Omental fat pad (tissue), 4 donors: ENCODE results near the gene CTTNBP2. TPM values are rescaled to one million over a fixed set of nuclear protein-coding genes. Genes with fewer than 3 reads are reported as not detected.

ENCODE experiments used
- ATAC-seq: fragments of 150-250 bp; one replicate; pipeline ENCODE4 v1.9.1; 2016; ENCODE audit warnings: mild to moderate bottlenecking, moderate library complexity; ENCODE audit not compliant: low FRiP score
- DNase-seq: peaks from one replicate; pipeline ENCODE4 v3.0.0-alpha.2; 2019; ENCODE audit warnings: low spot score
- total RNA-seq, 4 donors: library from RNA; depleted of rRNA; stranded (reverse); fragments of >200 nt; gene quantifications; one replicate each; pipeline ENCODE4 v1.1.0, GENCODE V29; 2016
- TF ChIP-seq, protein P1 (sequence below), 3 donors: fragments of 450-650 bp; IDR thresholded peaks; one replicate each; pipeline ENCODE4 v1.5.1; 2016 to 2017; ENCODE audit warnings: antibody characterized with exemption in 3 of 3, mild to moderate bottlenecking in 3 of 3, moderate library complexity in 2 of 3

Gene CTTNBP2, protein sequence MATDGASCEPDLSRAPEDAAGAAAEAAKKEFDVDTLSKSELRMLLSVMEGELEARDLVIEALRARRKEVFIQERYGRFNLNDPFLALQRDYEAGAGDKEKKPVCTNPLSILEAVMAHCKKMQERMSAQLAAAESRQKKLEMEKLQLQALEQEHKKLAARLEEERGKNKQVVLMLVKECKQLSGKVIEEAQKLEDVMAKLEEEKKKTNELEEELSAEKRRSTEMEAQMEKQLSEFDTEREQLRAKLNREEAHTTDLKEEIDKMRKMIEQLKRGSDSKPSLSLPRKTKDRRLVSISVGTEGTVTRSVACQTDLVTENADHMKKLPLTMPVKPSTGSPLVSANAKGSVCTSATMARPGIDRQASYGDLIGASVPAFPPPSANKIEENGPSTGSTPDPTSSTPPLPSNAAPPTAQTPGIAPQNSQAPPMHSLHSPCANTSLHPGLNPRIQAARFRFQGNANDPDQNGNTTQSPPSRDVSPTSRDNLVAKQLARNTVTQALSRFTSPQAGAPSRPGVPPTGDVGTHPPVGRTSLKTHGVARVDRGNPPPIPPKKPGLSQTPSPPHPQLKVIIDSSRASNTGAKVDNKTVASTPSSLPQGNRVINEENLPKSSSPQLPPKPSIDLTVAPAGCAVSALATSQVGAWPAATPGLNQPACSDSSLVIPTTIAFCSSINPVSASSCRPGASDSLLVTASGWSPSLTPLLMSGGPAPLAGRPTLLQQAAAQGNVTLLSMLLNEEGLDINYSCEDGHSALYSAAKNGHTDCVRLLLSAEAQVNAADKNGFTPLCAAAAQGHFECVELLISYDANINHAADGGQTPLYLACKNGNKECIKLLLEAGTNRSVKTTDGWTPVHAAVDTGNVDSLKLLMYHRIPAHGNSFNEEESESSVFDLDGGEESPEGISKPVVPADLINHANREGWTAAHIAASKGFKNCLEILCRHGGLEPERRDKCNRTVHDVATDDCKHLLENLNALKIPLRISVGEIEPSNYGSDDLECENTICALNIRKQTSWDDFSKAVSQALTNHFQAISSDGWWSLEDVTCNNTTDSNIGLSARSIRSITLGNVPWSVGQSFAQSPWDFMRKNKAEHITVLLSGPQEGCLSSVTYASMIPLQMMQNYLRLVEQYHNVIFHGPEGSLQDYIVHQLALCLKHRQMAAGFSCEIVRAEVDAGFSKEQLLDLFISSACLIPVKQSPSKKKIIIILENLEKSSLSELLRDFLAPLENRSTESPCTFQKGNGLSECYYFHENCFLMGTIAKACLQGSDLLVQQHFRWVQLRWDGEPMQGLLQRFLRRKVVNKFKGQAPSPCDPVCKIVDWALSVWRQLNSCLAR (N-terminal part only)
- 10 to 100 TPM in 3 of 4 donors, 1 to 10 TPM in 1; 4.7 to 15.1 (median 13.0) TPM for total RNA-seq

DNA sequence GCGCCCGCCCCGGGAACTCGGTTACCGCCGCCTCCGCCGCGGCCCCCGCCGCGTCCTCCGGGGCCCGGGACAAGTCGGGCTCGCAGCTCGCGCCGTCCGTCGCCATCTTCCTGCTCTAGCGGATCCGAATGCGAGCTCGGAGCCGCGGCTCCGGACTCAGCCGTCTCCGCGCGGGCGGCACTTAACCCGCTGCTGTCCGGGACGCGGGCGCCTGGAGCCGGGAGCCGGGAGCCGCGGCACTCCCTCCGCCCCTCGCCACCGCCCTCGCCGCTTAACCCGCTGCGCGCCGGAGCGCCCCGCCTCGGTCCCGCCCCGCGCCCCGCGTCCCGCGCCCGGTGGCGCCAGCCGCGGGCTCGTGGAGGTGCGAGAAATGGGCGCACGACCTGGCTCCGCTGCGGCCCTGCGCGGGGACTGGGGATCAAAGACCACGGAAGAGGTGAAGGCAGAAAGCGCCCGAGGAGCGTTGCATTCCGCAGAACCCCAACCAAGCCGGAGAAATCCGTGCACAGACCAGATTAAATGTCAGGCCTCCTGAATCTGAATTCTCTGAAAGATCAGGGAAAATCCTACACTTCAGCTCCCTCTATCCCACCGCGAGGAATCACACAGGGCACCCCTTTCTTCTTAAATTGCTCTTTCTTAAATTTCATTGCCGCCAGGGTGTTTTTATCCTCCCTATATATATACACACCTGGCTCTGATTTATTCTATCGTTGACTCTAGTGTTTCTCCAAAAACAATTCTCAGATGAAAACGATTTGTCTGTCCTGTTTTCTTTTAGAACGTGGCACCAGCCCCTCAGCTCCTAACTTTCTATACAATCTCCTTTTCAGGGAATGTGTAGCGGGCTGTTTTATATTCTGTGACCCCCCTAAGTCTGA is at the start of gene CTTNBP2:
Gene CTTNBP2 (minus strand): TSS at position 132 of the 881 bp plus-strand sequence. CDS start 26 bp downstream, at position 106.
- TF ChIP-seq, protein P1, sequence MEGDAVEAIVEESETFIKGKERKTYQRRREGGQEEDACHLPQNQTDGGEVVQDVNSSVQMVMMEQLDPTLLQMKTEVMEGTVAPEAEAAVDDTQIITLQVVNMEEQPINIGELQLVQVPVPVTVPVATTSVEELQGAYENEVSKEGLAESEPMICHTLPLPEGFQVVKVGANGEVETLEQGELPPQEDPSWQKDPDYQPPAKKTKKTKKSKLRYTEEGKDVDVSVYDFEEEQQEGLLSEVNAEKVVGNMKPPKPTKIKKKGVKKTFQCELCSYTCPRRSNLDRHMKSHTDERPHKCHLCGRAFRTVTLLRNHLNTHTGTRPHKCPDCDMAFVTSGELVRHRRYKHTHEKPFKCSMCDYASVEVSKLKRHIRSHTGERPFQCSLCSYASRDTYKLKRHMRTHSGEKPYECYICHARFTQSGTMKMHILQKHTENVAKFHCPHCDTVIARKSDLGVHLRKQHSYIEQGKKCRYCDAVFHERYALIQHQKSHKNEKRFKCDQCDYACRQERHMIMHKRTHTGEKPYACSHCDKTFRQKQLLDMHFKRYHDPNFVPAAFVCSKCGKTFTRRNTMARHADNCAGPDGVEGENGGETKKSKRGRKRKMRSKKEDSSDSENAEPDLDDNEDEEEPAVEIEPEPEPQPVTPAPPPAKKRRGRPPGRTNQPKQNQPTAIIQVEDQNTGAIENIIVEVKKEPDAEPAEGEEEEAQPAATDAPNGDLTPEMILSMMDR (IDR thresholded peaks at IDR 0.05), result no peak
- peak; percentile 83 for ATAC-seq
- peak; percentile 33 for DNase-seq

DNA sequence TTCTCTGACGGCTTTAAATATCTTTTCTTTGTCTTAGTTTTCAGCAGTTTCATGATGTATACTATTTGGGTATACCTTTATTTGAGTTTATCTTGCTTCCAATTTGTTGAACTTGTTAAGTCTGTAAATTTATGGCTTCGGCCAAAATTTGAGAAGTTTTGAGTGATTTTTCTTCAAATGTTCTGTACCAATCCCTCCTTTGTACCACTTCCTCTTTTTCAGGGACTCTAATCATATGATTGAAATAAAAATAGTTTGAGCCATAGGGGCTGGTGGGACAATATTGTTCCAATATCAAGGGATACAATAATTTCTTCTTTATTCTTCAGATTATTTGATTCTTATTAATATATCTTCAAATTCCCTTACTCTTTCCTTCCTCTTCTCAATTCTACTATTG is 43.1 kb upstream of the CTTNBP2 start:
- TF ChIP-seq, protein P1 (IDR thresholded peaks at IDR 0.05), result no peak
- no peak for DNase-seq
- ATAC-seq, result no peak

DNA sequence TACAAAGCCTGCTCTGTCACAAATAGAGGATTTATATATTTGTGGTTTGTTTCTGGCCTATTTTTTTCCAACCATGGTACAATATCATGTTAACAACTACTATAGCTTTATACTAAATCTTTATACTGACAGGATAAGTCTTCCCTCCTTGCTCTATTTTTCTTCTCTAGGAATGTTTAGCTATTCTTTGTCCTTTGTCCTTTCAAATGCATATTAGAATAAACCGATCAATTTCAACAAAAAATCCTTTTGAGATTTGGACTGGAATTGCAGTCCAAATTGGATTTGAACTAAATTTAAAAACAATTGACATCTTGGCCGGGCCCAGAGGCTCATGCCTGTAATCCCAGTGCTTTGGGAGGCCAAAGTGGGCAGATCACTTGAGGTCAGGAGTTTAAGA is 39.2 kb upstream of the CTTNBP2 start:
- TF ChIP-seq, protein P1 (IDR thresholded peaks at IDR 0.05), result no peak
- DNase-seq (no peak), ATAC-seq (no peak)

DNA sequence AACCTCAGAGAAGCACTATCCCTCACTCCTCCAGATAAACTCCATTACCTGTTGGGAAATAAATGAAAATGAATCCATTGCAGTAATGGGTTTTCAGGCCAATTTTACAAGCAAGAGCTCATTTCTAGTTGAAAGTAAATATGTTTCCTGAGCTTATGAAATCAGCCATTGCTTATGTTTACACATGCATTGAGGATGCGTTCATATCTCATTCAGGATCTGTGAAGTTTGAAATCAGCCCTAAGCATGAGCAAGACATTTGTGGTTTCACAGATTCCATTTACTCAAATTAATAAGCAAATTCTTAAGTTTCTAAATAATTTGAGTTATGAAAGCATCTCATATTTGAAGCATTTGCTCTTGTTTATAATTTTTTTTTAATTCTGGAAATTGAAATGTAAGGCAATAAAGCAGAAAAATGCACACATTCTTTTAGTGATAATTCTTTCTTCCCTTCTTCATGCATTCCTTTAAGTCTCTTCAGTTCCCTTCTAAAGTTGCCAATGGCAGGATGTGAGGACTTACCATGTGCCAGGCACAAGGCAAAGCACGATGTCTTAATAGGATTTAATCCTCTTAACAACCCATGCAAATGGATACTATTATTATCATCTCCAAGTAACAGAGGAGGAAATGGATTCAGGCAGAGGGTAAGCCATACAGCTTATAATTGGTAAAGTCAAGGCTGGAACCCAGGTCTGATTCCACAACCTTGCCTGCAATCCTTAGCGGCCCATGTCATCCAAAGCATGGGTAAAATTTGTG is 35.0 kb upstream of the CTTNBP2 start:
- no peak for ATAC-seq
- TF ChIP-seq, protein P1 (IDR thresholded peaks at IDR 0.05), result no peak
- no peak for DNase-seq

DNA sequence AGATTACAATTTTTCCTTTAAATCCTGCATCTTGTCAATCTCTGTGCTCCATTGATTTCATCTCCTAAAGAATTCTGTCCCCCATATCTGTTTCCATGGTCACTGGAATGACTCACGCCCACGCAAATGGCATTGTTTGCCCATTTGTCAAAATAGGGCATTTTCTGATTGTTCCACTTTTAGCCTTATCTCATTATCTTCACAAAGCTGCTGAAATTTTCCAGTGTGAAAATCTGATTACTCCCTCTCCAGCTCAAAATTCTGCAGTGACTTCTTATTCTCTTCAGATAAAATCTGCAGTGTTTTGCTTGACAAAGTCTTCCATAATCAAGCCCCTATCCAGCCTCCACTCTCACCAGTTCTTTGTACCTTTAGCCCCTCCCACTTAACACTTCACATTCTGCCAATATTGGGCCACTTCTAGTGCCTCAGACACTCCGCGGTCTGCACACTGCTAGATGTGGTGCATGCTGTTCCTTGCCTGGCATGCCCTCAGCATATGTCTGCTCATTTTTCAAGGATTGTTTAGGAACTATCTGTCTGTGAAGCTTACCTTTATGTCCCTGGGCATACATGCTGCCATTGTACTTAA is 33.9 kb upstream of the CTTNBP2 start:
- TF ChIP-seq, protein P1 (IDR thresholded peaks at IDR 0.05), result no peak
- ATAC-seq (no peak), DNase-seq (no peak)
